GM19397 (cell line): Measurements from ENCODE around the gene NECAP2.
"Not testable (repeated sequence)": the region's sequence is repeated elsewhere in the genome, so short reads cannot be mapped to it uniquely, and the experiment has no call there.

ENCODE experiments used
- ATAC-seq: cut with Tn5 transposase; IDR thresholded peaks from one replicate; pipeline ENCODE4 v1.9.1; 2021; ENCODE audit warnings: mild to moderate bottlenecking, moderate library complexity; ENCODE audit not compliant: unreplicated experiment

The NECAP2 gene

DNA sequence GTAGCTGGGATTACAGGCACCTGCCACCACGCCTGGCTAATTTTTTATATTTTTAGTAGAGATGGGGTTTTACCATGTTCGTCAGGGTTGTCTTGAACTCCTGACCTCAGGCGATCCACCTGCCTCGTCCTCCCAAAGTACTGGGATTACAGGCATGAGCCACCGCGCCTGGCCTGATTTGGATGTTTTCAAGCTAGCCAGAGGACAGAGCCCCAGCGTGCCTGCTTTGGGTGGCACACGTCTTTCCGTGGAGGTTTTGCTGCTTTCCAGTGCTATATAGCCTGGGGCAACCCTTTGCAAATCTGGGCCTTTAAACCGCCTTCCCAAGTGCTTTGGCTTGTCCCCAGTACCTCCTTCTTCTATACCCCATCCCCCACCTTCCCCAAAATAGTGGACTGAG is 15.6 kb downstream of the NECAP2 start:
- ATAC-seq, result not testable (repeated sequence)

GRCh38 chr1:16458831-16459230 is 18.3 kb downstream of the NECAP2 start:
- no peak for ATAC-seq

GRCh38 chr1:16459352-16459925 is 18.9 kb downstream of the NECAP2 start:
- no peak for ATAC-seq

DNA sequence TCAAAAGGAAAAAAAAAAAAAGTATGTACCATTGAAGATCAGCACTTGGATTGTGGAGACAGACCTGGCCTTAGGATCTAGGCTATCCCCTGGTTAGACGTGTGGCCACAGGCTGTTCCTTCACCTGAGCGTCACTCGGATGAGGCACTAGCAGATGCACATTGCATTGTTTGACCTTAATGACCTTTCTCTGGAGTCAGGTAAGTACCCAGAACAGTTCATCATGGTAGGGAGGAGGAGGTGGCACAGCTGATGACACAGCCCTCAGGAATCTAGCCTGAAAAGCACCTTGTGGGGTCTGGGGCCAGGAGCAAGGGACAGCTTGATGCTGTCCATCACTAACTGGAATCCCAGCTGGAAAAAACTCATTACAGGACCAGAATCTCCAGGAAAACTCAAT is 21.2 kb downstream of the NECAP2 start:
- ATAC-seq, result no peak

DNA sequence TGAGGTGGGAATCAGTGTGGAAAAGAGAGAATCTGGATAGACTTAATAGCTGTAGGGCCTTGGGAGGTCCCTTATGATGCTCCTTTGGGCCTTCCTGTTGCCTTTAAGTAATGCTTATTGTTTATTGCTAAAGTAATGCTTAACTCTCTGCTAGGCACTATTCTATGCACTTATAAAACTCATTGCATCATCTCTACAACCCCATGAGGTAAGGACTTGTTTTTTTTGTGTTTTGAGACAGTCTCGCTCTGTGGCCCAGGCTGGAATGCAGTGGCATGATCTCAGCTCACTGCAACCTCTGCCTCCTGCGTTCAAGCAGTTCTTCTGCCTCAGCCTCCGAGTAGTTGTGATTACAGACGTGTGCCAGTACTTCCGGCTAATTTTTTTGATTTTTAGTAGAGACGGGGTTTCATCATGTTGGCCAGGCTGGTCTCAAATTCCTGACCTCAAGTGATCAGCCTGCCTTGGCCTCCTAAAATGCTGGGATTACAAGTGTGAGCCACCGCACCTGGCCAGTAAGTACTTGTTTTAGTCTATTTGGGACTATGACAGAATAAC is 22.3 kb downstream of the NECAP2 start:
- ATAC-seq, result no peak

DNA sequence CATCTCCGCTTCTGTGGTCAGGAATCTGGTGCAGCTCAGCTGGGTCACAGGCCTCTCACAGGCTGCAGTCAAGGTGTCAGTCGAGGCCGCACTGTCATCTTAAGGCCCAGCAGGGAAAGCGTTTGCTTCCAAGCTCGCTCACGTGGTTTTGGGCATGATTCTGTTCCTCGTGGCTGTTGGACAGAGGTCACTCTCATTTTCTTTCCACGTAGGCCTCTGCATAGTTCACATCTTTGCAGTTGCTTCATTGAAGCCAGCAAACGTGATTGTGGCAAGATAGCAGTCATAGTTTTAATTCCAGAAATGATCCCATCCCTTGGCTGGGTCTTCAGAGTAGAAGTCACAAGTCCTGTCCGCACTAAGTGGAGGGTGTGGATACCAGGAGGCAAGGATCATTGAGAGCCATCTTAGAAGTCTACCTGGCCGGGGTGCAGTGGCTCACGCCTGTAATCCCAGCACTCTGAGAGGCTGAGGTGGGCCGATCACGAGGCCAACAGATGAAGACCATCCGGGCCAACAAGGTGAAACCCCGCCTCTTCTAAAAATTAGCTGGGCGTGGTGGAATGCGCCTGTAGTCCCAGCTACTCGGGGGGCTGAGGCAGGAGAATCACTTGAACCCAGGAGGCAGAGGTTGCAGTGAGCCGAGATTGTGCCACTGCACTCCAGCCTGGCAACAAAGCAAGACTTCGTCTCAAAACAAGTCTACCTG is 24.5 kb downstream of the NECAP2 start:
- ATAC-seq, result no peak

DNA sequence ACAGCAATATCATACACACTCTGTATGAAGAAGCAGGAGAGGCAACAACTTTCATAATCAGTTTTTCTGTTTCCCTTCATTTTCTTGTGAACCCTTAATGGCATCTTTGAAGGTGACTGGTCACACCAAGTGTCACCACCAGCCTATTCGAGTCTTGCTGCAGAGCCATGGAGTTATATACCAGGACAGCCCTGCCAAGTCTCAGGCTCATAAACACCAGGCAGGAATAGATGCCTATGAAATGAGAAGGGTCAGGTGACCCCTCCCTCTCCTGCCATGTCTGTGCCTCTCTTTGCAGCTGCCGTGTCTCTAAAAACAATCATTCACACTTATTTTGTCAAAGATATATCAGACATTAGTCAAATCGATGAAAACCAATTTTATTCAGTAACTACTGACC is 28.0 kb downstream of the NECAP2 start:
- ATAC-seq, result no peak

- no peak for ATAC-seq
Measured at GRCh38 chr1:16474166-16474800, 33.8 kb downstream of the NECAP2 start.

DNA sequence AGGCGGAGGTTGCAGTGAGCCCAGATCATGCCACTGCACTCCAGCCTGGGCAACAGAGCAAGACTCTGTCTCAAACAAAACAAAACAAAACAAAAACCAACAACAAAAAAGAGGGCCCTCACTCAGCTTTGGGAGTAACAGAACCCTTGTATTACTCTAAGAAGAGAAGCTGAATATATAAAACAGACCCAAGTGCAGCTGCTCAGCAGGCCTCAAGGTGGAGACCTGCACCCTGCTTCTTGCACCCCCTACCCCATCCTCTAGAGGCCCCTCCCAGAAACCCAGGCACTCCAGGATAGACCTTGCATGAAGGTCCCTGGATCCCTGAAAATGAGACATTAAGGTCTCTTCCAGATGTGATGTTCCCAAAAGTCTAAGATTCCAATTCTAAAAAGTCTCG is 34.4 kb downstream of the NECAP2 start:
- not testable (repeated sequence) for ATAC-seq

- not testable (repeated sequence) for ATAC-seq
Measured at GRCh38 chr1:16475771-16476770, 35.5 kb downstream of the NECAP2 start.

DNA sequence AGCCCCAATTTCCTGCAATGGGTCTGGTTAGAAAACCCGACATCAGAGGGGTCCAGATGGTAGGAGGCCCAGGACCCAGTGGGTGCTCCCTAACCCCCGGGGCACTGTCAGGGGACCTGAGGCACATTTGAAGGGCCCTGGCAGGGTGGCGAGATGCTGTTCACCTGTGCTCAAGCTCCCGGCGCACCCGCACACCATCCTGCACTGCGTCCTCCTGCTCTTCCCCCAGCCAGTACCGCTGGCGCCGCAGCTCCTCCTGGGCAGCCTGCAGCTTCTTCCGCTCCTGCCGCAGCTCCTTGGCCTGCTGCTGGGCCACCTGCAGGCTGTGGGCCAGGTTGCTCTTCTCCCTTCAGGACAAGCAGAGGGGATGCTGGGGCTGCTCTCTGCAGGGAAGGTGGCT is 37.6 kb downstream of the NECAP2 start:
- ATAC-seq, result no peak

DNA sequence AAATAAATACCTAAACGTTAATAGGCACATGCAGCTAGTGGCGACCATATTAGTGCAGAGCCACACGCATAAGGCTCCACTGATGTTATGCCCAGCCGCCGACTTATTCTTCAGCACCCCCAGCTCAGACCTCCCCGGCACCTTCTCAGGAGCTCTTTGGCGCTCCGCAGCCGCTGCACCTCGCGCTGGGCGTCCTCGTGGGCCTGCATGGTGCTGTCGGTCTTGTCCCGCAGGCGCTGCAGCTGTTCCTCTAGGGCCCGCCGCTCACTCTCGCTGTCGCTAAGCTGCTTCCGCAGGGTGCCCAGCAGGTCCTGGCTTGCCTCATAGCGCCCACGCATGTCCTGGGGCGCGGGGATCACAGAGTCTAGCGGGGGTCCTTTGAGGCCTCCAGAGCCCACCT is 42.6 kb downstream of the NECAP2 start:
- not testable (repeated sequence) for ATAC-seq

- ATAC-seq, result not testable (repeated sequence)
Measured at GRCh38 chr1:16483639-16484500, 43.3 kb downstream of the NECAP2 start.

DNA sequence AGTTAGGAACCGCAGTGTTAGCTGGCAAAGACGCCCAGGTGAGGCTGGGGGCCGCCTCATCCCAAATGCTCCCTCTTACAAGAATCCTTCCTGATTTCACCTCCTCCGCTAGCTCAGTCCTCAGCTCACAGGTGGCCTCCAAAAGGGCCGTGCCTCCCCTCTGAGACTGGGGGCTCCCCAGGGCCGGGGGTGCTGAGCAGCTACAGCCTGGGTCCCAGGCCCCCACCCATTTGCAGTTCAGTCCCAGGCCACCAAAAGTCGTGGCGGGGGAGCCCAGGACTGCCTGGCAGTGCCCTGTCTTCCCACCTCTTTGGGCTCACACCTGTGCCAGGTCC is 43.9 kb downstream of the NECAP2 start:
- no peak for ATAC-seq

DNA sequence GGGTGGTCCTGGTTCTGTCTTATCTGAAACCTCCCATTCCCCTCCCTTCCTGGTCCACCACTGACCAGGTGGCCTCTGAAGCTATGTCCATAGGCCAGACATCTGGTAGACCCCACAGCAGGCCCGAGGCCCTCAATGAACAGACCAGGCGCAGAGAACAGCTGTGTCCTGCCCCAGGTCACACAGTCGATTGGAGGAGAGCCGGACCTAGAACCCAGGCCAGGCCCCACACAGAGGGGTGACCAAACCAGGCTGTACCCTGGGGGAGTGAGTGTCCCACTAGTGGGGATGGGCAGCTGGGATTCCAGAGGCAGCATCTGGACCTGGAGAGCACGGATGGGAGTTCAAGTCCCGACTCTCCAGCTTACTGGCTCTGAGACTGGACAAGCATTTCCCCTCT is 44.4 kb downstream of the NECAP2 start:
- no peak for ATAC-seq

GRCh38 chr1:16486316-16486715 is 45.8 kb downstream of the NECAP2 start:
- not testable (repeated sequence) for ATAC-seq

DNA sequence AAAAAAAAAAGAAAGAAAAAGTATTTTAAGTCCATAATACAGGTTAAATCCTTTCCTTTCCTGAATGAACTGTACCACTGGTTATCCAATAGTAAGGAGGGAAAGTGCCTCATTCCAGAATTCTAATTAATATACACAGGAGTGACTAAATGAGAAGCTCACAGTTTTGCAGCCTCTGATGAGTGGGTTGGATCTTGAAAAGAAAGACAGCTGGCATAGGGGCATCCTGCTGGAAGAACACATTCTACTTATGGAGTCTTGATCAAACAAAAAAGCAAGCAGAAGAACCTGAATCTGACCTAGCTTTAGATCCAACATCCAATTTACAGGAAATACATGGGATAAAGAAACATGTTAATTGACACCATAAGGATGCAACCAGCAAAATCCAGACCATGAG is 46.5 kb downstream of the NECAP2 start:
- not testable (repeated sequence) for ATAC-seq

DNA sequence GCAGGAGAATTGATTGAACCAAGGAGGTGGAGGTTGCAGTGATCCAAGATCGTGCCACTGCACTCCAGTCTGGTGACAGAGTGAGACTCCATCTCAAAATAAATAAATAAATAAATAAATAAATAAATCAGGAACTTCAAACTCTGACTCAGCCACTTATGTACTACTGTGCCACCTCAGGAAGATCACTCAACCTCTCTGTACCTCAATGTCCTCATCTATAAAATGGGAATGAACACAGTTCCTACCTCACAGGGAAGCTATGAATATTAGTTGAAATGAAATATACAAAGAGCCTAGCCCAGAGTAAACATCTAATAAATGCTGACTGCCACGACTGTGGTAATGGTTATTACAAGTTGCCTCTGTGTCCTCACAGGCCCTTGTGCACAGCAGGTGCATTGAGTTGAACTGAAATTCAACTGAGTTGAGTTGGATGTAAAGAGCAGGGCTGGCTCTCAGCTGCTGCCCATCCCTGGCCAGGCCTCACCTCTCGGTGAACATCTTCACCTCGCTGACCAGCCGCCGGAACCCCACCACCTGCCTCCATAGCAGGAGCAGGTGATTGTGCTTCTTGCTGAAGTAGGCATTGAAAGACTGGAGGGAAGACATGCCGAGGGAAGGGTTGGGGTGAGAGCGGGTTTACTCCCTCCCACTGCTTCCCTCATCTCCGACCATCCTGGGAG is 48.8 kb downstream of the NECAP2 start:
- not testable (repeated sequence) for ATAC-seq

DNA sequence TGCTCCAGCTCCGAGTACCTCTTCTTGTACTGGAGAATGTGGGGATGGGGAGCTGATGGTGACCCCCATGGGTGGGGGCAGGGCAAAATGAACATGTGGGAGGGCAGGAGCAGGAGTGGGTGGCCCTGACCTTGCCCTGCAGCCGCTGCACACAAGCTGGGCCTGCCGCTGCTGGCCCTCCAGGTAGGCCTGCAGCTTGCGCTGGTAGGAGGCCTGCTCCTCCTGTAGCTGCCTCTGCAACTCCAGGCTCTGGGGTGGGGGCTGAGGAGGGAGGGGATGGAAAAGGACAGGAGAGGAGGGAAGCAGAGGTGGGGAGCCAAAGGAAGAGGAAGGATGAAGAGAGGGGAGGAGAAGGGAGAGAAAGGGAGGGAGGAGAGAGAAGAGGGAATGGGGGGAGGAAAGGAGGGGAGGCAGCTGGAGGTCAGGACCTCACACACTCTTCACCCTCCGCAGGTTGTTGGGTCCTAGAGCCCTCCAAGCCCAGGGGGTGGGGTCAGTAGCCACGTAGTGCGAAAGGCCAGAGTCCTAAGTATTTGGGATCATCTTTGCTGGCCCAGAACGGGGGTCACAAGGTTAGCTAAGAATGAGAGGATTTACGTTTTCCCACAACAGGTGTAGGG is 50.6 kb downstream of the NECAP2 start:
- no peak for ATAC-seq
